ENCODE results near the gene WDR33. TPM values are rescaled to one million over a fixed set of nuclear protein-coding genes. Genes with fewer than 3 reads are reported as not detected.
A peak's percentile ranks its signal among the peaks of the same experiment; 100 is the strongest.
"Not testable (repeated sequence)": the region's sequence is repeated elsewhere in the genome, so short reads cannot be mapped to it uniquely, and the experiment has no call there.

WDR33 gene
- total and polyA plus RNA-seq, 5 experiments from 2014 or later: 26.4 to 92.5 (median 48.1) TPM

- H3K27ac Mint-ChIP-seq: peak overlapping the region in 1 of 10 donors; percentile 58
- no peak overlapping the region for H3K4me3 Mint-ChIP-seq
- H3K9me3 Mint-ChIP-seq: no peaks in the 10 kb centered on the region
- peaks cover 0 to 46% (median 3%) of the 10 kb centered on the region in 3 donors for H3K36me3 Mint-ChIP-seq
- ATAC-seq (no peak), DNase-seq (no peak)
- H3K4me1 Mint-ChIP-seq: peaks cover 0 to 10% (median under 1%) of the 10 kb centered on the region in 4 donors
- H3K27me3 Mint-ChIP-seq: no peaks in the 10 kb centered on the region
- POLR2A ChIA-PET: no interaction called here
These were observed 57.6 kb downstream of the WDR33 start for GRCh38 chr2:127753374-127753773.

GRCh38 chr2:127749537-127749936, 61.4 kb downstream of the WDR33 start:
- H3K27me3 Mint-ChIP-seq, H3K9me3 Mint-ChIP-seq, DNase-seq, H3K4me3 Mint-ChIP-seq, POLR2A ChIA-PET: not testable (repeated sequence)
- peak overlapping the region in 3 of 10 donors; percentile 31 to 64 (median 43) for H3K27ac Mint-ChIP-seq
- ATAC-seq: peak in 1 of 2 donors; percentile 62
- H3K36me3 Mint-ChIP-seq: peaks cover 0 to 56% (median 4%) of the 10 kb centered on the region in 3 donors
- peaks cover 0 to 10% (median 3%) of the 10 kb centered on the region in 4 donors for H3K4me1 Mint-ChIP-seq

GRCh38 chr2:127747621-127748020, 63.4 kb downstream of the WDR33 start:
- H3K9me3 Mint-ChIP-seq: no peaks in the 10 kb centered on the region
- H3K36me3 Mint-ChIP-seq: peaks cover 0 to 64% (median 7%) of the 10 kb centered on the region in 3 donors
- H3K27me3 Mint-ChIP-seq: no peaks in the 10 kb centered on the region
- peak overlapping the region in 1 of 10 donors; percentile 44 for H3K27ac Mint-ChIP-seq
- no peak overlapping the region for H3K4me3 Mint-ChIP-seq
- H3K4me1 Mint-ChIP-seq: peaks cover 0 to 10% (median 3%) of the 10 kb centered on the region in 4 donors
- no peak for ATAC-seq
- no peak for DNase-seq
- POLR2A ChIA-PET: interaction anchor here (1.1 kb wide), 1 partner anchor 343 kb away, joined by 3 read pairs; no protein-coding TSS in a partner anchor

GRCh38 chr2:127743477-127744026, 67.4 kb downstream of the WDR33 start:
- H3K27me3 Mint-ChIP-seq: no peaks in the 10 kb centered on the region
- no peaks in the 10 kb centered on the region for H3K9me3 Mint-ChIP-seq
- POLR2A ChIA-PET: no interaction called here
- peaks cover 0 to 71% (median 9%) of the 10 kb centered on the region in 3 donors for H3K36me3 Mint-ChIP-seq
- peak overlapping the region in 4 of 10 donors; percentile 23 to 66 (median 40) for H3K27ac Mint-ChIP-seq
- H3K4me3 Mint-ChIP-seq: no peak overlapping the region
- peaks cover 8% of the 10 kb centered on the region in 4 donors for H3K4me1 Mint-ChIP-seq
- no peak for ATAC-seq
- DNase-seq: no peak

- peak overlapping the region in 6 of 10 donors; percentile 11 to 85 (median 49) for H3K27ac Mint-ChIP-seq
- H3K9me3 Mint-ChIP-seq: no peaks in the 10 kb centered on the region
- H3K4me3 Mint-ChIP-seq: no peak overlapping the region
- no peak for ATAC-seq
- DNase-seq: no peak
- no peaks in the 10 kb centered on the region for H3K27me3 Mint-ChIP-seq
- H3K36me3 Mint-ChIP-seq: peaks cover 9 to 77% (median 12%) of the 10 kb centered on the region in 3 donors
- POLR2A ChIA-PET: no interaction called here
- peaks cover 8 to 18% (median 10%) of the 10 kb centered on the region in 4 donors for H3K4me1 Mint-ChIP-seq
These were observed 70.2 kb downstream of the WDR33 start for GRCh38 chr2:127740665-127741288.

GRCh38 chr2:127739800-127740199, 71.2 kb downstream of the WDR33 start:
- Mint-ChIP-seq H3K9me3 (no peaks in the 10 kb centered on the region), H3K4me3 (no peak overlapping the region), H3K4me1 (peaks cover 8 to 18% (median 10%) of the 10 kb centered on the region in 4 donors), H3K36me3 (peaks cover 4 to 71% (median 12%) of the 10 kb centered on the region in 3 donors), H3K27ac (peak overlapping the region in 1 of 10 donors; percentile 27), H3K27me3 (no peaks in the 10 kb centered on the region)
- POLR2A ChIA-PET: no interaction called here
- DNase-seq (no peak), ATAC-seq (no peak)

- H3K36me3 Mint-ChIP-seq: peaks cover 2 to 55% (median 12%) of the 10 kb centered on the region in 3 donors
- H3K4me3 Mint-ChIP-seq: no peak overlapping the region
- peaks cover 8 to 18% (median 10%) of the 10 kb centered on the region in 4 donors for H3K4me1 Mint-ChIP-seq
- no peak for DNase-seq
- no peak overlapping the region for H3K27ac Mint-ChIP-seq
- H3K27me3 Mint-ChIP-seq: no peaks in the 10 kb centered on the region
- no peaks in the 10 kb centered on the region for H3K9me3 Mint-ChIP-seq
- ATAC-seq: no peak
- POLR2A ChIA-PET: no interaction called here
These were observed 73.1 kb downstream of the WDR33 start for GRCh38 chr2:127737892-127738291.

GRCh38 chr2:127735537-127736399, 75.2 kb downstream of the WDR33 start:
- Mint-ChIP-seq H3K4me3 (no peak overlapping the region), H3K9me3 (no peaks in the 10 kb centered on the region), H3K27me3 (no peaks in the 10 kb centered on the region), H3K36me3 (peaks cover 0 to 45% (median 12%) of the 10 kb centered on the region in 3 donors), H3K4me1 (peaks cover 3 to 10% (median 4%) of the 10 kb centered on the region in 4 donors), H3K27ac (peak overlapping the region in 1 of 10 donors; percentile 15)
- DNase-seq: no peak
- ATAC-seq: no peak
- POLR2A ChIA-PET: no interaction called here

- Mint-ChIP-seq H3K9me3 (no peaks in the 10 kb centered on the region), H3K27ac (peak overlapping the region in 2 of 10 donors; percentile 38 to 49), H3K4me3 (no peak overlapping the region), H3K4me1 (peaks cover 3 to 10% (median 4%) of the 10 kb centered on the region in 4 donors), H3K27me3 (no peaks in the 10 kb centered on the region), H3K36me3 (peaks cover 0 to 42% (median 12%) of the 10 kb centered on the region in 3 donors)
- ATAC-seq (no peak), DNase-seq (no peak)
- POLR2A ChIA-PET: no interaction called here
These were observed 75.9 kb downstream of the WDR33 start for GRCh38 chr2:127735044-127735443.

GRCh38 chr2:127733816-127734537, 77.0 kb downstream of the WDR33 start:
- Mint-ChIP-seq H3K4me3 (no peak overlapping the region), H3K36me3 (peaks cover 0 to 34% (median 12%) of the 10 kb centered on the region in 3 donors), H3K4me1 (peaks cover 3 to 10% (median 3%) of the 10 kb centered on the region in 4 donors), H3K27me3 (no peaks in the 10 kb centered on the region), H3K9me3 (no peaks in the 10 kb centered on the region), H3K27ac (no peak overlapping the region)
- no peak for DNase-seq
- POLR2A ChIA-PET: no interaction called here
- ATAC-seq: no peak

- peaks cover 0 to 10% (median 2%) of the 10 kb centered on the region in 4 donors for H3K4me1 Mint-ChIP-seq
- ATAC-seq (no peak), DNase-seq (no peak)
- no peak overlapping the region for H3K4me3 Mint-ChIP-seq
- H3K27ac Mint-ChIP-seq: peak overlapping the region in 2 of 10 donors; percentile 39 to 57
- H3K27me3 Mint-ChIP-seq: no peaks in the 10 kb centered on the region
- POLR2A ChIA-PET: no interaction called here
- peaks cover 0 to 27% (median 12%) of the 10 kb centered on the region in 3 donors for H3K36me3 Mint-ChIP-seq
- no peaks in the 10 kb centered on the region for H3K9me3 Mint-ChIP-seq
These were observed 77.7 kb downstream of the WDR33 start for GRCh38 chr2:127733113-127733815.

Data from naive thymus-derived CD8-positive, alpha-beta T cell (primary cell).